Coronary artery (tissue), 2 donors: ENCODE data around the gene ZBTB7A.

Source experiments
- DNase-seq: peaks from one replicate; pipeline ENCODE4 v3.0.0-alpha.2; 2017; ENCODE audit warnings: low spot score
- H3K27ac ChIP-seq, 2 donors: fragments of 200-600 bp; sonication (generic); one replicate each; pipeline ENCODE4 v1.5.1; 2016 to 2019
- H3K4me3 ChIP-seq: fragments of 200-600 bp; sonication (generic); 2 replicates; pipeline ENCODE4 v1.5.1; 2016; ENCODE audit warnings: mild to moderate bottlenecking, moderate library complexity
- CTCF ChIP-seq: fragments of 200-600 bp; sonication (generic); IDR thresholded peaks from one replicate; pipeline ENCODE4 v1.5.1; 2019; ENCODE audit warnings: antibody characterized with exemption

The ZBTB7A gene

GRCh38 chr19:4046946-4047683 is 19.6 kb downstream of the ZBTB7A start:
- DNase-seq, result no peak
- no peak overlapping the region for H3K27ac ChIP-seq
- no peak overlapping the region for H3K4me3 ChIP-seq
- no peak for TF ChIP-seq CTCF

GRCh38 chr19:4046362-4046691 is 20.4 kb downstream of the ZBTB7A start:
- TF ChIP-seq CTCF, result no peak
- no peak overlapping the region for H3K4me3 ChIP-seq
- no peak overlapping the region for H3K27ac ChIP-seq
- no peak for DNase-seq

GRCh38 chr19:4045597-4046361 is 20.9 kb downstream of the ZBTB7A start:
- no peak for TF ChIP-seq CTCF
- DNase-seq, result no peak
- Histone ChIP-seq H3K4me3 (no peak overlapping the region), H3K27ac (no peak overlapping the region)

- no peak for TF ChIP-seq CTCF
- DNase-seq, result no peak
- H3K27ac ChIP-seq, result no peak overlapping the region
- no peak overlapping the region for H3K4me3 ChIP-seq
Measured at GRCh38 chr19:4044990-4045465, 21.7 kb downstream of the ZBTB7A start.

GRCh38 chr19:4043966-4044715 is 22.6 kb downstream of the ZBTB7A start:
- Histone ChIP-seq H3K27ac (no peak overlapping the region), H3K4me3 (no peak overlapping the region)
- no peak for TF ChIP-seq CTCF
- no peak for DNase-seq

GRCh38 chr19:4043401-4043800 is 23.3 kb downstream of the ZBTB7A start:
- TF ChIP-seq CTCF, result no peak
- H3K27ac ChIP-seq, result no peak overlapping the region

More at GRCh38 chr19:4043401-4043800, 23.3 kb downstream of the ZBTB7A start:
- H3K4me3 ChIP-seq, result no peak overlapping the region
- no peak for DNase-seq
